Peyer's patch (tissue), 4 donors: ENCODE results near the gene TYMP. TPM values are rescaled to one million over a fixed set of nuclear protein-coding genes. Genes with fewer than 3 reads are reported as not detected.

Experiments
- DNase-seq, 3 donors: peaks; one replicate each; pipeline ENCODE4 v3.0.0-alpha.2; 2017 to 2019
- H3K27ac ChIP-seq, 4 donors: fragments of 200-600 bp; sonication (generic); one replicate each; pipeline ENCODE4 v1.5.1; 2016 to 2019
- H3K27me3 ChIP-seq, 2 donors: fragments of 200-600 bp; sonication (generic); one replicate each; pipeline ENCODE4 v1.5.1; 2019
- H3K36me3 ChIP-seq, 3 donors: fragments of 200-600 bp; sonication (generic); one replicate each; pipeline ENCODE4 v1.5.1; 2016 to 2019
- H3K4me1 ChIP-seq, 4 donors: fragments of 200-600 bp; sonication (generic); one replicate each; pipeline ENCODE4 v1.5.1; 2016 to 2019
- H3K4me3 ChIP-seq, 4 donors: fragments of 200-600 bp; sonication (generic); 1 replicate in 3 of 4; 2 replicates in 1 of 4; pipeline ENCODE4 v1.5.1; 2016 to 2019; ENCODE audit warnings: mild to moderate bottlenecking in 1 of 4
- H3K9me3 ChIP-seq, 4 donors: fragments of 200-600 bp; sonication (generic); one replicate each; pipeline ENCODE4 v1.5.1; 2016 to 2019; ENCODE audit warnings: mild to moderate bottlenecking in 1 of 4
- POLR2A ChIP-seq, 2 donors: fragments of 450-650 bp; IDR thresholded peaks; one replicate each; pipeline ENCODE4 v1.5.1; 2017; ENCODE audit warnings: antibody characterized with exemption in 2 of 2, mild to moderate bottlenecking in 2 of 2, moderate library complexity in 2 of 2
- total RNA-seq, 4 donors: library from RNA; depleted of rRNA; stranded (reverse); fragments of >200 nt; gene quantifications; one replicate each; pipeline ENCODE4 v1.1.0, GENCODE V29; 2016
- TF ChIP-seq, protein P1 (sequence below), 6 experiments: fragments of 450-650 bp in 4 of 6; fragments of 200-600 bp in 2 of 6; sonication (generic) in 1 of 6; IDR thresholded peaks; one replicate each; pipeline ENCODE4 v1.5.1; 2017 to 2019; ENCODE audit warnings: antibody characterized with exemption in 6 of 6, mild to moderate bottlenecking in 3 of 6, moderate library complexity in 1 of 6

TYMP gene
- total RNA-seq, 4 donors from 2014 or later = 53.5 to 93.9 (median 88.3) TPM

- H3K36me3 ChIP-seq = peaks cover 0 to 29% (median 0%) of the 10 kb centered on the region in 3 donors
- H3K4me1 ChIP-seq = peaks cover 6 to 59% (median 22%) of the 10 kb centered on the region in 4 donors
- no peaks in the 10 kb centered on the region for H3K27me3 ChIP-seq
- peak overlapping the region; percentile 74 to 82 (median 78) for H3K4me3 ChIP-seq
- H3K9me3 ChIP-seq = no peaks in the 10 kb centered on the region
- peak overlapping the region; percentile 93 to 100 (median 97) for H3K27ac ChIP-seq
- TF ChIP-seq, protein P1, sequence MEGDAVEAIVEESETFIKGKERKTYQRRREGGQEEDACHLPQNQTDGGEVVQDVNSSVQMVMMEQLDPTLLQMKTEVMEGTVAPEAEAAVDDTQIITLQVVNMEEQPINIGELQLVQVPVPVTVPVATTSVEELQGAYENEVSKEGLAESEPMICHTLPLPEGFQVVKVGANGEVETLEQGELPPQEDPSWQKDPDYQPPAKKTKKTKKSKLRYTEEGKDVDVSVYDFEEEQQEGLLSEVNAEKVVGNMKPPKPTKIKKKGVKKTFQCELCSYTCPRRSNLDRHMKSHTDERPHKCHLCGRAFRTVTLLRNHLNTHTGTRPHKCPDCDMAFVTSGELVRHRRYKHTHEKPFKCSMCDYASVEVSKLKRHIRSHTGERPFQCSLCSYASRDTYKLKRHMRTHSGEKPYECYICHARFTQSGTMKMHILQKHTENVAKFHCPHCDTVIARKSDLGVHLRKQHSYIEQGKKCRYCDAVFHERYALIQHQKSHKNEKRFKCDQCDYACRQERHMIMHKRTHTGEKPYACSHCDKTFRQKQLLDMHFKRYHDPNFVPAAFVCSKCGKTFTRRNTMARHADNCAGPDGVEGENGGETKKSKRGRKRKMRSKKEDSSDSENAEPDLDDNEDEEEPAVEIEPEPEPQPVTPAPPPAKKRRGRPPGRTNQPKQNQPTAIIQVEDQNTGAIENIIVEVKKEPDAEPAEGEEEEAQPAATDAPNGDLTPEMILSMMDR (IDR thresholded peaks at IDR 0.05) = peak; percentile 65 to 95 (median 74)
- peak in 1 of 2 donors; percentile 36 for TF ChIP-seq POLR2A (IDR thresholded peaks at IDR 0.05)
- DNase-seq = peak; percentile 84 to 93 (median 89)
These were observed 3.5 kb downstream of the TYMP start for GRCh38 chr22:50526108-50526833.

GRCh38 chr22:50525858-50526107 is 4.0 kb downstream of the TYMP start:
- no peak for TF ChIP-seq POLR2A (IDR thresholded peaks at IDR 0.05)
- DNase-seq = no peak
- H3K9me3 ChIP-seq = no peaks in the 10 kb centered on the region
- peaks cover 0 to 33% (median 0%) of the 10 kb centered on the region in 3 donors for H3K36me3 ChIP-seq
- peak overlapping the region; percentile 74 to 82 (median 78) for H3K4me3 ChIP-seq
- H3K4me1 ChIP-seq = peaks cover 6 to 59% (median 22%) of the 10 kb centered on the region in 4 donors
- peak overlapping the region; percentile 93 to 100 (median 97) for H3K27ac ChIP-seq
- no peaks in the 10 kb centered on the region for H3K27me3 ChIP-seq

DNA sequence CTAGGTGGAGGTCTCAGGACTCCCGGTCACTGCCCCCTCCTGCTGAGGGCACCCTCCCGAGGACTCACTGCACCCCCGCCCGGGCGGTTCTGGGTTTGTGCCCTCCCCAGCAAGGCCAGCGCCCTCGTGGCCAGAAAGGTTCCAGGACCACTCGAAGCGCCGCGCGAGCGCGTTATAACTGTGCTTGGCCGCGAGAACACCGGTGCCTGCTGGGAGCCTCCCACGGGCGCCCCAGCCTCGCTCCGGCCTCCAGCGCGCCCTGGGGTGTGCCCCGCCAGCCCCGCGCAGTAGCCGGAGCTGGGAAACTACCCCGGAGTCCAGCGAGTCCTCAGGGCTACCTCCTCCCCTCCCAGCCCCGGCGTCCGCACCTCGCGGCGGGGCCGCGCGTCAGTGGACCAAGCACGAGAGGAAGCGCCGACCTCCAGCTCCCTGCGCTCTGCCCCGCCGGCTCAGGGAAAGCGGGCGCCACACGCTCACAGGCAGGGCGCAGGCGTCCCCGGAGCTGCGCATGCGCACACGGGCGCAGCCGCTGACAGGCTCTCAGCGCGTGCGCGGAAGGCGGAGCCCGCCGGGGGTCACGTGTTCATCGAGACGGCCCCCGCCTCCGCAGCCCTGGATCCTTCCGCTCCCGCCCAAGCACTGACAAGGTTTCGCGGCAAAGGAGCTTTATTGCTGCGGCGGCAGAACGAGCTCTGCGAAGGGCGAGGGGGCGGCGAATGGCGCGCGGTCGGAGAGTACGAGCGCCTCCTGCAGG is 4.5 kb downstream of the TYMP start, which contains the start of gene SCO2:
Gene SCO2, minus strand, starts transcription at position 495 of the 754 bp plus-strand sequence. CDS start 1,187 bp downstream, outside the sequence.
- Histone ChIP-seq H3K27me3 (no peaks in the 10 kb centered on the region), H3K36me3 (peaks cover 0 to 37% (median 0%) of the 10 kb centered on the region in 3 donors), H3K9me3 (no peaks in the 10 kb centered on the region), H3K4me3 (peak within 1 kb of the TSS; percentile 74 to 82 (median 78)), H3K4me1 (peaks cover 6 to 59% (median 22%) of the 10 kb centered on the region in 4 donors), H3K27ac (peak within 1 kb of the TSS; percentile 93 to 100 (median 97))
- TF ChIP-seq POLR2A (IDR thresholded peaks at IDR 0.05) = peak; percentile 89 to 91
- TF ChIP-seq, protein P1 (IDR thresholded peaks at IDR 0.05) = peak in 5 of 6 experiments; percentile 17 to 66 (median 56)
- DNase-seq = peak; percentile 96 to 99 (median 98)

GRCh38 chr22:50524676-50525103 is 5.1 kb downstream of the TYMP start:
- DNase-seq = no peak
- TF ChIP-seq, protein P1 (IDR thresholded peaks at IDR 0.05) = no peak
- no peak for TF ChIP-seq POLR2A (IDR thresholded peaks at IDR 0.05)

DNA sequence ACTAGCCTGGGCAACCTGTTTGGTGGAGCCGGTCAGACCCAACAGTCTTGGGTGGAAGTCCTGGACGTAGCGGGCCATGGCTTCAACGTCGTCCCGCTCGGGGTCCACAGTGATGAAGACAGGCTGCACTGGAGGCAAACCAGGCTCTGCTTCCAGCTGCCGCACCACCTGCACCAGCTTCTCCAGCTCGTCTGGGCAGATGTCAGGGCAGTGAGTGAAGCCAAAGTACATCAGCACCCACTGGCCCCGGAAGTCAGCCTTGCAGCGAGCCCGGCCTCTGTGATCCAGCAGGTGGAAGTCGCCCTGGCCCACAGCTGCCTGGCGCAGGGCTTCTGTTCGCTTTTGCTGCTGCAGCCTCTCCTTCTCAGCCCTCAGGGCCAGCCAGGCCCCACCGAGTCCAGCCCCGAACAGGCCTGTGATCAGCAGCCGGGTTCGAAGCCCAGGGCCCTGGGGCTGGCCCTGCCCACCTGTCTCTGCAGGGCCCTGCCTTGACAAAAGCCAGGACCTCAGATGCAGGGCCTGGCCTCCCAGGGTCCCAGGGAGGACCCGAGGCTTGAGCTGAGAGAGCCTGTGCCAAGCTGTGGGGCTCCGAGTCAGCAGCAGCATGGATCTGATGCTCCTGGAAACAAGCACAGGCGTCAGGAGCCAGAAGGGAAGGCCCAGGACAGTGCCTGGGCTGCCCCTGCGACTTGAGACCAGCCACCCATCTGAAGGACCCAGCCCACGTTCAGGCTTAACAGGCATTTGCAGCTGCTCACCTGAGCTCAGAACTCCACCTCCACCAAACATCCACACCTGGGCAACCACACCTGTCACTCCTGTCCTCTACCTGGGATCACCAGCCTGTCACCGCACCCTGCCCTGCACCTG is 5.8 kb downstream of the TYMP start:
- H3K36me3 ChIP-seq = peaks cover 0 to 49% (median 0%) of the 10 kb centered on the region in 3 donors
- H3K27ac ChIP-seq = peak overlapping the region in 3 of 4 donors; percentile 93 to 98 (median 96)
- peak overlapping the region; percentile 74 to 82 (median 78) for H3K4me3 ChIP-seq
- H3K9me3 ChIP-seq = no peaks in the 10 kb centered on the region
- peak in 1 of 3 donors; percentile 71 for DNase-seq
- no peaks in the 10 kb centered on the region for H3K27me3 ChIP-seq
- peak in 1 of 2 donors; percentile 8 for TF ChIP-seq POLR2A (IDR thresholded peaks at IDR 0.05)
- TF ChIP-seq, protein P1 (IDR thresholded peaks at IDR 0.05) = no peak
- H3K4me1 ChIP-seq = peaks cover 6 to 53% (median 19%) of the 10 kb centered on the region in 4 donors

More at GRCh38 chr22:50524676-50525103, 5.1 kb downstream of the TYMP start:
- H3K36me3 ChIP-seq = peaks cover 0 to 42% (median 0%) of the 10 kb centered on the region in 3 donors
- no peaks in the 10 kb centered on the region for H3K9me3 ChIP-seq
- peaks cover 6 to 59% (median 22%) of the 10 kb centered on the region in 4 donors for H3K4me1 ChIP-seq
- peak overlapping the region; percentile 93 to 100 (median 97) for H3K27ac ChIP-seq
- H3K27me3 ChIP-seq = no peaks in the 10 kb centered on the region
- H3K4me3 ChIP-seq = peak overlapping the region; percentile 74 to 82 (median 78)
